NCI-H345 treated with DMSO at 0.1 percent for 48 hours (cell line): ENCODE data around the gene ARFIP1.
"Not testable (repeated sequence)": the region's sequence is repeated elsewhere in the genome, so short reads cannot be mapped to it uniquely, and the experiment has no call there.

Experiments used
- DNase-seq: peaks from one replicate; lab custom pipeline; 2025; ENCODE audit not compliant: unreplicated experiment; lab: John Stamatoyannopoulos, UW

The ARFIP1 gene

GRCh38 chr4:152836936-152837335 lies 57.2 kb downstream of the ARFIP1 start:
- DNase-seq = no peak

GRCh38 chr4:152839729-152840128 lies 60.0 kb downstream of the ARFIP1 start:
- DNase-seq = not testable (repeated sequence)

- no peak for DNase-seq
Observed at GRCh38 chr4:152843481-152844090, 63.8 kb downstream of the ARFIP1 start.

GRCh38 chr4:152847376-152847775 lies 67.6 kb downstream of the ARFIP1 start:
- DNase-seq = no peak

GRCh38 chr4:152848508-152848907 lies 68.8 kb downstream of the ARFIP1 start:
- no peak for DNase-seq

- DNase-seq = no peak
Observed at GRCh38 chr4:152849350-152849749, 69.6 kb downstream of the ARFIP1 start.

GRCh38 chr4:152850377-152850776 lies 70.6 kb downstream of the ARFIP1 start:
- no peak for DNase-seq

- DNase-seq = no peak
Observed at GRCh38 chr4:152851226-152851625, 71.5 kb downstream of the ARFIP1 start.

GRCh38 chr4:152853293-152853692 lies 73.5 kb downstream of the ARFIP1 start:
- no peak for DNase-seq

GRCh38 chr4:152854016-152854415 lies 74.3 kb downstream of the ARFIP1 start:
- not testable (repeated sequence) for DNase-seq

- DNase-seq = no peak
Observed at GRCh38 chr4:152856960-152857359, 77.2 kb downstream of the ARFIP1 start.

- DNase-seq = no peak
Observed at GRCh38 chr4:152858934-152859333, 79.2 kb downstream of the ARFIP1 start.

- DNase-seq = no peak
Observed at GRCh38 chr4:152860046-152860445, 80.3 kb downstream of the ARFIP1 start.

GRCh38 chr4:152862608-152863007 lies 82.9 kb downstream of the ARFIP1 start:
- no peak for DNase-seq

GRCh38 chr4:152864361-152864760 lies 84.6 kb downstream of the ARFIP1 start:
- DNase-seq = no peak

- DNase-seq = not testable (repeated sequence)
Observed at GRCh38 chr4:152866432-152866993, 86.8 kb downstream of the ARFIP1 start.

- no peak for DNase-seq
Observed at GRCh38 chr4:152870606-152871005, 90.9 kb downstream of the ARFIP1 start.

- no peak for DNase-seq
Observed at GRCh38 chr4:152875261-152875660, 95.5 kb downstream of the ARFIP1 start.

GRCh38 chr4:152877868-152878267 lies 98.1 kb downstream of the ARFIP1 start:
- DNase-seq = no peak

GRCh38 chr4:152880263-152880662 lies 100.5 kb downstream of the ARFIP1 start:
- DNase-seq = no peak

GRCh38 chr4:152881974-152882373 lies 102.2 kb downstream of the ARFIP1 start:
- DNase-seq = no peak

- DNase-seq = no peak
Observed at GRCh38 chr4:152885185-152885584, 105.4 kb downstream of the ARFIP1 start.

GRCh38 chr4:152886201-152886600 lies 106.4 kb downstream of the ARFIP1 start:
- no peak for DNase-seq
